ENCODE measurements around the gene ZBED1.
"Not testable (repeated sequence)": the region's sequence is repeated elsewhere in the genome, so short reads cannot be mapped to it uniquely, and the experiment has no call there.

Gene ZBED1

GRCh38 chrX:2517055-2517454 is 16.3 kb upstream of the ZBED1 start:
- no peak for DNase-seq

- DNase-seq, result no peak
Observed at GRCh38 chrX:2516623-2517022, 15.8 kb upstream of the ZBED1 start.

GRCh38 chrX:2514131-2514530 is 13.4 kb upstream of the ZBED1 start:
- DNase-seq, result no peak

GRCh38 chrX:2513121-2513664 is 12.4 kb upstream of the ZBED1 start:
- no peak for DNase-seq

GRCh38 chrX:2512501-2512900 is 11.7 kb upstream of the ZBED1 start:
- DNase-seq, result no peak

GRCh38 chrX:2511326-2511725 is 10.6 kb upstream of the ZBED1 start:
- no peak for DNase-seq

GRCh38 chrX:2508648-2509335 is 8.0 kb upstream of the ZBED1 start:
- DNase-seq, result no peak

- DNase-seq, result no peak
Observed at GRCh38 chrX:2507904-2508627, 7.3 kb upstream of the ZBED1 start.

GRCh38 chrX:2507196-2507595 is 6.4 kb upstream of the ZBED1 start:
- DNase-seq, result no peak

- DNase-seq, result not testable (repeated sequence)
Observed at GRCh38 chrX:2505341-2505740, 4.6 kb upstream of the ZBED1 start.

GRCh38 chrX:2504706-2505332 is 4.0 kb upstream of the ZBED1 start:
- no peak for DNase-seq

- DNase-seq, result no peak
Observed at GRCh38 chrX:2503591-2504500, 3.1 kb upstream of the ZBED1 start.

GRCh38 chrX:2502668-2503519 is 2.1 kb upstream of the ZBED1 start:
- no peak for DNase-seq

- no peak for DNase-seq
Observed at GRCh38 chrX:2502120-2502667, 1.4 kb upstream of the ZBED1 start.

- DNase-seq, result no peak
Observed at GRCh38 chrX:2501559-2502102, 855 bp upstream of the ZBED1 start.

GRCh38 chrX:2500091-2500802 is 529 bp downstream of the ZBED1 start:
- peak; percentile 28 for DNase-seq

GRCh38 chrX:2499507-2499906 is 1.3 kb downstream of the ZBED1 start:
- no peak for DNase-seq

- DNase-seq, result no peak
Observed at GRCh38 chrX:2498781-2499302, 1.9 kb downstream of the ZBED1 start.

GRCh38 chrX:2497961-2498780 is 2.6 kb downstream of the ZBED1 start:
- no peak for DNase-seq

Data from activated CD4-positive, alpha-beta T cell treated with anti-CD3 and anti-CD28 coated beads for 48 hours (primary cell).